ENCODE results near the gene AKNA. TPM values are rescaled to one million over a fixed set of nuclear protein-coding genes. Genes with fewer than 3 reads are reported as not detected.

AKNA gene
- total RNA-seq, 8 experiments from 2014 or later: 2.7 to 25.7 (median 10.8) TPM

DNA sequence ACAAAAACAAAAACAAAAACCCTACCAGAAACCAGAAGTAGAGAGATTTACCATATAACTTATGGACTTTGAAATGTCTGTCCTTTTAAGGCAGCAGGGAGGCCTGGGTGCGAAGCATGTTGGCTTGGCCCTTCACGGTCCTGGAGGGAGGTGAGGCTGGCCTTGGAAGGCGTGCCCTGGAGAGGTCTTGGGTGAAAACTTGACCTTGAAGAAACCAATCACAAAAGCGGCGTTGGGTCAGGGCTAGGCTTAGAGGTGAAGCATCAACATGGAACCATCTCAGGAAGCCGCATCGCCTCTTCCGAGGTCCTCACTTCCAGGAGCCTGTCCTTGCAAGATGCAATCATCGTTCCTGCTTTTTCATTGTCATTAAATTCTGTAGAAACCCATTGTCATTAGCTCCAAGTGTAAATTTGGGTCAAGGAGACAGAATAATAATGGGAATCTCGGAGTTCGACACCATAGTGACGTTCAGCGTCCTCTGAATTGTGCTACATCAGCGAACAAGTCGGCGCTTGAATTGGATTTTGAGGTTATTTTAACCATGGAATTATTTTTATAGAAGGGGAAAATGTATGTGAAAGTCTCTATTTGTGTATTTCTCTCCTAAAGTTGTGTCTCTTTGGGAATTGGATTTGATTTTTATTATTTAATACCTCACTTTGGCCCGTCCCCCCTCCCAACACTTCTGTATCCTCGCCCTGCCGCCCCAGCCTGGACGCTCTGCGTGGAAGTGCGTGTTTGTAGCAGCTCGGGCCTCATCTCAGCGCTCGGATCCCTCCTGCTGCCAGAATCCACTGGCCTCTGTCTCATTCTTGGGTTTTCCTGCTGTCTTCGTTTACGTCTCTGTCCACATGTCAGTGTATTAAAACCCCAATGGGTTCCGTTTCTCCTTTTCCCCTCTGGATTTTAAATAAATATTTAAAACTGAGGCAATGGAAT is 75.9 kb downstream of the AKNA start:
- in situ Hi-C loops (cut with MboI; ENCODE audit: low pct_unique_long_range_greater_than_20kb in 2 of 9, low sequenced_read_pairs in 9 of 9, unreplicated experiment in 9 of 9): no loop called here

DNA sequence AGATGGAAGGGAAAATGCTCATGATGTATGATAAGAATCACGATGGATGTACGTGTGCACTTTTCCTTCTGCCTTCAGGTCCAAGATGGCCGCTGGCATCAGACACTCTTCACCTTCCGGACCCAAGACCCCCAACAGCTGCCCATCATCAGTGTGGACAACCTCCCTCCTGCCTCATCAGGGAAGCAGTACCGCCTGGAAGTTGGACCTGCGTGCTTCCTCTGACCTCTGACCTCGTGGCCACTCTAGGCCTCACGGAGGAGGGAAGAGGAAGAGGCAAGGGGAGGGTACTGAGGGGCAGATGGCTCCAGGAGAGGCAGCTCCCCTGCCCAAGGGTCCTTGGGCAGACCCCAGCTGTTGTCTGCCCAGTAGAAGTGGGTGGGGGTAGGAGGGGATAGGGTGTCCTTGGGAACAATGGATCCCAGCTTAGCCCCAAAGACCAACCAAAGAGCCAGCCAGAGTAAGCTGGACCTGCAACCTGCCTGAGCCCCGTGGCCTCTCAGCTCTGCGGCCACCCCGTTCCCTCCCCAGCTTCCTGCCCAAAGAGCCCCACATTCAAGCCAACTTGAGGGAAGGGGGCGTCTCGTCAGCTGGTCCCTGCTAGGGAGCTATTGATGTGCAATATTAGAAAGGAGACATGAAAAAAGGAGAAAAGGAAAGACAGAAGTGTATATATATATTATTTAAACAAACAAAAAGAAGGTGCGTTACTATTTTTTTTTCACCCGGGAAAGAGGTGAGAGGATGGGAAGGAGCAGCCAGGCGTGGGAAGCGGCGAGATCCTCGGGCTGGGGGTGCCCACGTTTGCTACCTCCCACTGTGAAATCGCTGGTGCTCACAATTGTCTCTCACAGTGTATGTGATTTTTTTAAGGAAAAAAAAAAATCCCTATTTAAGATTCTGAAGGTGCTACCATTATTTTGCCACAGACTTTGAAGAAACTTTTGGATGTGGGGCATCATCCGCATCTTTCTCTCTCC is 77.0 kb downstream of the AKNA start:
- no peak for ATAC-seq (replicated peaks in 6 of 8)
- H3K27ac ChIP-seq: no peak overlapping the region
- no peak overlapping the region for H3K4me3 ChIP-seq
- peaks cover 3 to 4% of the 10 kb centered on the region in 2 donors for H3K4me1 ChIP-seq (replicated peaks in 1 of 2)
- 78 to 100% (median 96%) methylated on average over 1 to 19 of the region's 22 CpGs for WGBS, 10 experiments
- in situ Hi-C loops (cut with MboI; ENCODE audit: low pct_unique_long_range_greater_than_20kb in 2 of 9, low sequenced_read_pairs in 9 of 9, unreplicated experiment in 9 of 9): no loop called here

More for the DNA sequence above, 75.9 kb downstream of the AKNA start:
- WGBS, 10 experiments: 86 to 98% (median 91%) methylated on average over 5 to 14 of the region's 28 CpGs
- no peak for ATAC-seq (replicated peaks in 6 of 8)
- Histone ChIP-seq H3K4me1 (replicated peaks in 1 of 2) (no peaks in the 10 kb centered on the region), H3K27ac (no peak overlapping the region), H3K4me3 (no peak overlapping the region)

DNA sequence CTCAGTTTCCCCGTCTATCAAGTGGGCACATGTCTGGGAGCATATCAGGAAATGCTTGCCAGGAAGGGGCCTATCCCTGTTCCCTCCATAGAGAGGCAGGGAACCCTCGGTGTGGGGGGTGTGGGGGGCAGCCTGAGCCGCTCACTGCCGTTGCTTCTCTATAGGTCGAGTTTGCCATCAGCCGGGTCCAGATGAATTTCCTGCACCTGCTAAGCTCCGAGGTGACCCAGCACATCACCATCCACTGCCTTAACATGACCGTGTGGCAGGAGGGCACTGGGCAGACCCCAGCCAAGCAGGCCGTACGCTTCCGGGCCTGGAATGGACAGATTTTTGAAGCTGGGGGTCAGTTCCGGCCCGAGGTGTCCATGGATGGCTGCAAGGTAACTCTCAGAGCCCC is 78.7 kb downstream of the AKNA start:
- WGBS, 10 experiments: 84 to 100% (median 96%) methylated on average over 2 to 5 of the region's 13 CpGs; no CpG with 5 or more reads in 6 of the 10 experiments
- H3K4me1 ChIP-seq (replicated peaks in 1 of 2): peaks cover 11 to 15% of the 10 kb centered on the region in 2 donors
- ATAC-seq (replicated peaks in 6 of 8): no peak
- no peak overlapping the region for H3K4me3 ChIP-seq
- in situ Hi-C loops (cut with MboI; ENCODE audit: low pct_unique_long_range_greater_than_20kb in 2 of 9, low sequenced_read_pairs in 9 of 9, unreplicated experiment in 9 of 9): no loop called here
- no peak overlapping the region for H3K27ac ChIP-seq

DNA sequence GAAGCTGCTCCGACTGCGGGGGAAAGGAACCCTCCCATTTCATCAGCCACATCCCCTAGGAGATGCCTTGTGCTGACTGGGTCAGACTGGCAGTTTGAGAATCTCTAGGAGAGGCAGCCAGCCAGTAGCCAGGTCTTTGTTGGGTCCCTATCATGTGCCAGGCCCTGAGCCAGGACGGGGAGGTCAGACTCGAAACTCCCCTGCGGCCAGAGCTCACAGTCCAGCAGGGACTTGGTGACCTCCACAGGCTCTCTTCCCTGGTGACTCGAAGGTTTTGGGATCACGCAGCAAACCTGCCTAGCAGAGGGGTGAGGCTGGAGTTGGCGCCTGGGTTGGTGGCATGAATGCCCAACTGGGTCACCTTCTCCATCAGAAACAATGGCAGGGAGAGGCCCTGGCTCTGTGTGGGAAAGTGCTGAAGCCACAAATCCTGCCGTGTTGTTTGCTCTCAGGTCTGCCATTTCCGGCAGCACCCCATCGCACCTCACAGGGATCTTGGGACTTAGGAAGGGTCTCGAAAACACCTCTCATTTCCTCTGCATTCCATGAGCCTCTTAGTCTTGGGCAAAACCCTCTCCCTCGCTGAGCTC is 79.3 kb downstream of the AKNA start:
- no peak for ATAC-seq (replicated peaks in 6 of 8)
- WGBS, 10 experiments: 80 to 100% (median 95%) methylated on average over 1 to 4 of the region's 13 CpGs; no CpG with 5 or more reads in 2 of the 10 experiments
- H3K4me3 ChIP-seq: no peak overlapping the region
- peaks cover 11 to 15% of the 10 kb centered on the region in 2 donors for H3K4me1 ChIP-seq (replicated peaks in 1 of 2)
- in situ Hi-C loops (cut with MboI; ENCODE audit: low pct_unique_long_range_greater_than_20kb in 2 of 9, low sequenced_read_pairs in 9 of 9, unreplicated experiment in 9 of 9): no loop called here
- H3K27ac ChIP-seq: no peak overlapping the region

DNA sequence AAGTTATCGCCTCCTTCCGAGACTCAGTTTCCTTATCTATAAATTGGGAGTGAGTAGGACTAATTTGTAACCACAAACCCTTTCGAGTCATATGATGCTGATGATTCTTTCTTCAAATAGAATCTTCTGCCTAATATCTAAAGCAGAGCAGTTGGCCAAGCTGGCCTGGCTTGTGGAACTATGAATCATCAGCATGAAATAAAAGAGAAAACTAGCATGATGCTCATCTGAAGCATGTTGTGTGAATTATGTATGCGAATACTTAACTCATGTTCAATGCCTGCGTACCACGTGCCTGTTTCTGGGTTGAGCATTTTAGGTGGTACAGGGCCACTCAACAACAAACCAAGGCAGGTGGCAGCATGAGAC is 79.9 kb downstream of the AKNA start:
- peak in 5 of 8 experiments; percentile 5 to 83 (median 69) for ATAC-seq (replicated peaks in 6 of 8)
- no peak overlapping the region for H3K27ac ChIP-seq
- H3K4me3 ChIP-seq: no peak overlapping the region
- in situ Hi-C loops (cut with MboI; ENCODE audit: low pct_unique_long_range_greater_than_20kb in 2 of 9, low sequenced_read_pairs in 9 of 9, unreplicated experiment in 9 of 9): no loop called here
- WGBS, 10 experiments: 30 to 100% (median 85%) methylated on average over 1 to 6 of the region's 6 CpGs
- H3K4me1 ChIP-seq (replicated peaks in 1 of 2): peaks cover 11 to 16% of the 10 kb centered on the region in 2 donors

DNA sequence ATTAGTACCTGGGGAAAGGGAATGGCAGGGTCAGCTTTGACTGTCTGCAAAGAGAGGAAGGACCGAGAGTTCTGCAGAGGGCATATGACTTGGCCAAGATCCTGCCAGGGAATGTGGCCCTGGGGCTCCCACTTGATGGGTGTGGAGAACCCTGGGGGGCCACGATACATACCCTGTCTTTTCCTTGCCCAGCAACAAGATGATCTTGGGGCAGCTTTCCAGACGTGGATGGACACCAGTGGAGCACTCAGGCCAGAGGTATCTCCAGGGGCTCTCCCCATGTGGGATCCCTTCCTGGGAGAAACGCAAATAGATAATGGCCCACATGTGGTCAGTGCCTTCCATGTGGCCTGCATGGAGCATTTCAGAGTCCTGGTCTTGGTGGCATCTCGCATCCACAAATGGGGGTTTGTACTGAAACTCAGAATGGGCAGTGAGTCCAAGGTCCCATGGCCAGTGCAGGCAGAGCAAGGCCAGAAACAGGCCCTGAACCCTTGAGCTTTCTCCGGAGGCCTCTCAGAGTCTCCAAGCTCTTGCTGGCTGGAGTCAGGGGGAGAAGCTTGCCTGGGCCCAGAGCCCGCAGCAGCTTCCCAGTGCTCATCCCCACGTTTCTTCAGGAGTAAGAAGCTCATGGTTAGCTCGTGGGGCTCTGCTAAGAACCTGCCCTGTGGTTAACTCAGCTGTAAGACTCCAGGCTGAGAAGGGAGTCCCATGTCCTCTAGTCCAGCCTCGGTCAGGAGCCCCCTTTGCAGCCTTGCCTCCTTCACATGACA is 83.2 kb downstream of the AKNA start:
- ATAC-seq (replicated peaks in 6 of 8): no peak
- Histone ChIP-seq H3K27ac (peak overlapping the region; percentile 27 to 44), H3K4me1 (replicated peaks in 1 of 2) (peaks cover 14 to 19% of the 10 kb centered on the region in 2 donors), H3K4me3 (no peak overlapping the region)
- in situ Hi-C loops (cut with MboI; ENCODE audit: low pct_unique_long_range_greater_than_20kb in 2 of 9, low sequenced_read_pairs in 9 of 9, unreplicated experiment in 9 of 9): no loop called here
- 80 to 100% (median 90%) methylated on average over 1 to 6 of the region's 10 CpGs; no CpG with 5 or more reads in 4 of the 10 experiments for WGBS, 10 experiments

DNA sequence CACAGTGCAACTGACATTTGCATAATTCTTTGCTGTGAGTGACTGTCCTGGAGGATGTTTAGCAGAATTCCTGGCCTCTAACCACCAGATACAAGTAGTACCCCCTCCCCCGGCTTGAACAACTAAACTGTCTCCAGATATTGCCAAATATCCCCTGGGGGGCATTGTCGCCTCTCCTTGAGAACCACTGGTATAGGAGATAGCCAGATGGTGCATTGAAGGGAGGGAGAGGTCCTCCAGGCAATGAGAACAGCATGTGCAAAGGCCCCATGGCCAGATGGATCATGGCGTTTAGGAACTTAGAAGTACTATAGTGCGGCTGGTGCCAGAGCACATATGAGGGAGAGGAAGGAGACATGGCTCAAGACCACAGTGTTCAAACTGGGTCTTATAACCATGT is 83.8 kb downstream of the AKNA start:
- ATAC-seq (replicated peaks in 6 of 8): no peak
- Histone ChIP-seq H3K27ac (no peak overlapping the region), H3K4me3 (no peak overlapping the region), H3K4me1 (replicated peaks in 1 of 2) (peaks cover 14 to 19% of the 10 kb centered on the region in 2 donors)
- WGBS, 10 experiments: 67 to 100% (median 98%) methylated on average over 1 to 4 of the region's 4 CpGs; no CpG with 5 or more reads in 2 of the 10 experiments
- in situ Hi-C loops (cut with MboI; ENCODE audit: low pct_unique_long_range_greater_than_20kb in 2 of 9, low sequenced_read_pairs in 9 of 9, unreplicated experiment in 9 of 9): no loop called here

DNA sequence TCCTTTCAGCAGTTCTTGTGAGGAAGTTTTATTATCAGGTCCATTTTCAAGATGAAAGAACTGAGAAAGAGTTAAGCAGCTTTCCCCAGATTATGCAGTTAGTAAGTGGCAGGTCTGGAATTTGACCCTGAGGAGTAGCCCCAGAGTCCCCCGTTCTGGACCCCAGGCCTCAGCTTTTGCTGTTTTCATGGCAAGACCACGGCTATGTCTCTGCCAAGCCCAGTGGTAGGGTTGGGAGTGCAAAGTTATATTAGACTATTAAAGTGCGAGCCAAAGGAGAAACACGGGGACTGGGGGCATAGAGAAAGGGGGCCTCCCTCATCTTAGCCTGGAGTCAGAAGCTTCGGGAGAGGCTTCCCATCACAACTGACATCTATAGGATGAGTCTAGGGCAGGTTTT is 84.2 kb downstream of the AKNA start:
- H3K27ac ChIP-seq: no peak overlapping the region
- H3K4me3 ChIP-seq: no peak overlapping the region
- no peak for ATAC-seq (replicated peaks in 6 of 8)
- in situ Hi-C loops (cut with MboI; ENCODE audit: low pct_unique_long_range_greater_than_20kb in 2 of 9, low sequenced_read_pairs in 9 of 9, unreplicated experiment in 9 of 9): no loop called here
- H3K4me1 ChIP-seq (replicated peaks in 1 of 2): peaks cover 14 to 19% of the 10 kb centered on the region in 2 donors
- WGBS, 10 experiments: 70 to 100% (median 88%) methylated on average over 1 to 5 of the region's 5 CpGs; no CpG with 5 or more reads in 2 of the 10 experiments

DNA sequence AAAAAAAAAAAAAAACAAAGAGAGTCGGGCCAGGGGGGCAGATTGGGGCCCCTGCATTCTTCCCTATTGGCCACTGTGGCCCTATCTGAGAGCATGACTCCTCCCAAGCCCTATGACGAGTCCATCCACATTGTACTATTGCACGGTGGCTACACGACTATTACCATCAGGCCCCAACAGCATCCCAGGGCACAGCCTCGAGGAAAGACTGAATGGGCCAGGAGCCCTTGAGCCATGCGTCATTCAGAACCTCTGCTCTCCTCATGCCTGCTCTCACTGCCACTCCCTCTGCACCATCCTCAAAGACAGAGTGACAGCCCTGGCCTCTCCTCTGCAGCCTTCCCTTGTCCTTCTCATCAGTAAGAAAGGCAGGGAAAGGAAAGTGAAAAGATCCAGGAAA is 85.1 kb downstream of the AKNA start:
- in situ Hi-C loops (cut with MboI; ENCODE audit: low pct_unique_long_range_greater_than_20kb in 2 of 9, low sequenced_read_pairs in 9 of 9, unreplicated experiment in 9 of 9): no loop called here
- WGBS, 10 experiments: 0 to 67% (median 48%) methylated on average over 1 to 5 of the region's 6 CpGs; no CpG with 5 or more reads in 3 of the 10 experiments
- H3K4me3 ChIP-seq: no peak overlapping the region
- ATAC-seq (replicated peaks in 6 of 8): peak in 7 of 8 experiments; percentile 23 to 60 (median 48)
- H3K27ac ChIP-seq: no peak overlapping the region
- H3K4me1 ChIP-seq (replicated peaks in 1 of 2): peaks cover 14 to 19% of the 10 kb centered on the region in 2 donors

DNA sequence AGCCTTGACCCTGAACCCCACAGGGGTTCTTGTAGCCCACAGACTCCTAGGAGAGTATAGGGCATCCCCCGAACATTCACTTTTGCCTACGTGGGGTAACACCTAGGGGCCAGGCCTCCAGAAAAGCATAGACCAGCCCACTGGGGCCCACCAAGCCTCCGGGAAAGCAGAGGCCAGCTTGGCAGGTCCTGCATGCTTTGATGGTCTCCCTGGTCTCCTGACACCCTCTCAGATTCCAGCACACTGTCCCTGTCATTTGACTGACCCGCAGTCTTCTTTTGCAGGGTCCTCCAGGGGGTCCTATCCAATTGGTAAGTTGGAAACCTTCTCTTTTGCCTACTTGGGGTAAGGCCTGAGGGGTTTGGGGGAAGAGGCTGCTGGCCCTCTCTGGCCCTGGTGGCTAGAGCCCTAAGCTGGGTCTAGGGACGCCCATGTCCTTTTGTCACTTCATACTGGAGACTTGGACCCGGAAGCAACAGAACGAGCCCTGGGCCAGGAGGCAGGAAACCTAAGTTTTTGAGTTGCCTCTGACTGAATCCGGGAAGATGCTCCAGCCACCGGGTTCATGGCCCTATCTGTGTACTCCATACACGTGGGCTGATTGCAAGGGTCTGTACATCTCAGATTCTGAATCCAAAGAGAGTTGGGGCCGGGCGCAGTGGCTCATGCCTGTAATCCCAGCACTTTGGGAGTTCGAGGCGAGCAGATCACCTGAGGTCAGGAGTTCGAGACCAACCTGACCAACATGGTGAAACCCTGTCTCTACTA is 85.8 kb downstream of the AKNA start:
- Histone ChIP-seq H3K4me1 (replicated peaks in 1 of 2) (peaks cover 14 to 19% of the 10 kb centered on the region in 2 donors), H3K4me3 (no peak overlapping the region), H3K27ac (no peak overlapping the region)
- in situ Hi-C loops (cut with MboI; ENCODE audit: low pct_unique_long_range_greater_than_20kb in 2 of 9, low sequenced_read_pairs in 9 of 9, unreplicated experiment in 9 of 9): no loop called here
- no peak for ATAC-seq (replicated peaks in 6 of 8)
- WGBS, 10 experiments: 80 to 97% (median 84%) methylated on average over 1 to 8 of the region's 15 CpGs; no CpG with 5 or more reads in 4 of the 10 experiments

DNA sequence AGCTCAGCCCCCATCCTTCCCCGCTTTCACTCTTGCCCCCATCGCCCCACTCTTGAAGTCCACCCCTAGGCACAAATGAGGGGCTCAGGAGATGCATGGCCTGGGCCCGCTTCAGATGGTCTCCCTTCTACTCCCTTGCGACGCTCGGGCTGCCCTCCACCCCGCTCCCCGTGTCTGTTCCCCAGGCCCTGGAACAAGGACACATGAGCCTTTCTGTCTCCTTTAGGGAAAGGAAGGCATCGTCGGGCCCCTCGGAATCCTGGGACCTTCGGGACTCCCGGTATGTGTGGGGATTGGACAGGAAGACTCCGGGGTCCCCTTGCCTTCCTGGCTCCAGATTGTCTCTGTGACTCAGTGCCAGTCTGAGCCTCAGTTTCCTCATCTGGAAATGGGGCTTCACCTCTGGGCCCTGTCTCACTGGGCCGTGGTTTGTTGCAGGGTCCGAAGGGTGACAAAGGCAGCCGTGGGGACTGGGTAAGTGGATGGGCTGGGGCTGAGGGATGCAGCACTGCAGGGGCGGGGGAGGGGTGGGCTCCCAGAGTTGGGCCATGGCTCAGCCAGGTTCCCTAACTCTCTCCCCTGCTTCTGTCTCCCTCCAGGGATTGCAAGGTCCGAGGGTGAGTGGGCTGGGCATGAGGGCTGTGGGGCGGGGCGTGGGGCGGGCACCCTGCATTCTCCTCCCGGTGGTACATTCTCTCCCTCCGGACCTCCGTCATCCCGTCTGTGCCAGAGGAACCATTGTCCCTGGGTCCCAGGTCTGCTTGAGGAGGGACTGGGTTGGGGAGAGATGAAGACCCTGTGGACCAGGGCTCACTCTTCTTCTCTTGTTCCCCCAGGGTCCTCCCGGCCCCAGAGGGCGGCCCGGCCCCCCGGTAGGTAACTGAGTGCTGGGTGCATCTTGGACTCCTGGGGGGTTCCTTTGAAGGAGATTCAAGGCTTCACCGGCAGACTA is 86.7 kb downstream of the AKNA start:
- in situ Hi-C loops (cut with MboI; ENCODE audit: low pct_unique_long_range_greater_than_20kb in 2 of 9, low sequenced_read_pairs in 9 of 9, unreplicated experiment in 9 of 9): no loop called here
- no peak for ATAC-seq (replicated peaks in 6 of 8)
- Histone ChIP-seq H3K4me3 (no peak overlapping the region), H3K4me1 (replicated peaks in 1 of 2) (peaks cover 14 to 17% of the 10 kb centered on the region in 2 donors), H3K27ac (no peak overlapping the region)
- WGBS, 10 experiments: 80% methylated on average over 1 to 2 of the region's 31 CpGs; no CpG with 5 or more reads in 8 of the 10 experiments
